Measurements from ENCODE around the gene CALN1.

DNA sequence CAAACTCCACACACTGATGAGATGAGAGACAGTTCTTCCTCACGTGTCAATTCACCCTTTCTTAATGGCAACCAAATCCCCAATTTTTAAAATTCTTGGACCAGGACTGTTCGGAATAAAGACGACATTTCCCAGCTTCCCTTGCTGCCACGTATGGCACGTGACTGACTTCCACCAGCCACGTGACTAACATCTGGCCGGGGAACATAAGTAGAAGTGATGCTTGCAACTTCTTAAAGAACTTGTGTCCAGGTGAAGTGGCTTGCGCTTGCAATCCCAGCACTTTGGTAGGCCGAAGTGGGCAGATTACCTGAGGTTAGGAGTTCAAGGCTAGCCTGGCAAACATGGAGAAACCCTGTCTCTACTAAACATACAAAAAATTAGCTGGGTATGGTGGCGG lies 405.1 kb downstream of the CALN1 start:
- TF ChIP-seq, protein P1, sequence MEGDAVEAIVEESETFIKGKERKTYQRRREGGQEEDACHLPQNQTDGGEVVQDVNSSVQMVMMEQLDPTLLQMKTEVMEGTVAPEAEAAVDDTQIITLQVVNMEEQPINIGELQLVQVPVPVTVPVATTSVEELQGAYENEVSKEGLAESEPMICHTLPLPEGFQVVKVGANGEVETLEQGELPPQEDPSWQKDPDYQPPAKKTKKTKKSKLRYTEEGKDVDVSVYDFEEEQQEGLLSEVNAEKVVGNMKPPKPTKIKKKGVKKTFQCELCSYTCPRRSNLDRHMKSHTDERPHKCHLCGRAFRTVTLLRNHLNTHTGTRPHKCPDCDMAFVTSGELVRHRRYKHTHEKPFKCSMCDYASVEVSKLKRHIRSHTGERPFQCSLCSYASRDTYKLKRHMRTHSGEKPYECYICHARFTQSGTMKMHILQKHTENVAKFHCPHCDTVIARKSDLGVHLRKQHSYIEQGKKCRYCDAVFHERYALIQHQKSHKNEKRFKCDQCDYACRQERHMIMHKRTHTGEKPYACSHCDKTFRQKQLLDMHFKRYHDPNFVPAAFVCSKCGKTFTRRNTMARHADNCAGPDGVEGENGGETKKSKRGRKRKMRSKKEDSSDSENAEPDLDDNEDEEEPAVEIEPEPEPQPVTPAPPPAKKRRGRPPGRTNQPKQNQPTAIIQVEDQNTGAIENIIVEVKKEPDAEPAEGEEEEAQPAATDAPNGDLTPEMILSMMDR (IDR thresholded peaks at IDR 0.05): no peak
- TF ChIP-seq EP300 (IDR thresholded peaks at IDR 0.05): no peak

Measured in gastroesophageal sphincter (tissue), 3 donors.